ENCODE measurements around the gene SLITRK1.

Gene SLITRK1, protein sequence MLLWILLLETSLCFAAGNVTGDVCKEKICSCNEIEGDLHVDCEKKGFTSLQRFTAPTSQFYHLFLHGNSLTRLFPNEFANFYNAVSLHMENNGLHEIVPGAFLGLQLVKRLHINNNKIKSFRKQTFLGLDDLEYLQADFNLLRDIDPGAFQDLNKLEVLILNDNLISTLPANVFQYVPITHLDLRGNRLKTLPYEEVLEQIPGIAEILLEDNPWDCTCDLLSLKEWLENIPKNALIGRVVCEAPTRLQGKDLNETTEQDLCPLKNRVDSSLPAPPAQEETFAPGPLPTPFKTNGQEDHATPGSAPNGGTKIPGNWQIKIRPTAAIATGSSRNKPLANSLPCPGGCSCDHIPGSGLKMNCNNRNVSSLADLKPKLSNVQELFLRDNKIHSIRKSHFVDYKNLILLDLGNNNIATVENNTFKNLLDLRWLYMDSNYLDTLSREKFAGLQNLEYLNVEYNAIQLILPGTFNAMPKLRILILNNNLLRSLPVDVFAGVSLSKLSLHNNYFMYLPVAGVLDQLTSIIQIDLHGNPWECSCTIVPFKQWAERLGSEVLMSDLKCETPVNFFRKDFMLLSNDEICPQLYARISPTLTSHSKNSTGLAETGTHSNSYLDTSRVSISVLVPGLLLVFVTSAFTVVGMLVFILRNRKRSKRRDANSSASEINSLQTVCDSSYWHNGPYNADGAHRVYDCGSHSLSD
- total RNA-seq: 0 reads per million in 4 experiments

DNA sequence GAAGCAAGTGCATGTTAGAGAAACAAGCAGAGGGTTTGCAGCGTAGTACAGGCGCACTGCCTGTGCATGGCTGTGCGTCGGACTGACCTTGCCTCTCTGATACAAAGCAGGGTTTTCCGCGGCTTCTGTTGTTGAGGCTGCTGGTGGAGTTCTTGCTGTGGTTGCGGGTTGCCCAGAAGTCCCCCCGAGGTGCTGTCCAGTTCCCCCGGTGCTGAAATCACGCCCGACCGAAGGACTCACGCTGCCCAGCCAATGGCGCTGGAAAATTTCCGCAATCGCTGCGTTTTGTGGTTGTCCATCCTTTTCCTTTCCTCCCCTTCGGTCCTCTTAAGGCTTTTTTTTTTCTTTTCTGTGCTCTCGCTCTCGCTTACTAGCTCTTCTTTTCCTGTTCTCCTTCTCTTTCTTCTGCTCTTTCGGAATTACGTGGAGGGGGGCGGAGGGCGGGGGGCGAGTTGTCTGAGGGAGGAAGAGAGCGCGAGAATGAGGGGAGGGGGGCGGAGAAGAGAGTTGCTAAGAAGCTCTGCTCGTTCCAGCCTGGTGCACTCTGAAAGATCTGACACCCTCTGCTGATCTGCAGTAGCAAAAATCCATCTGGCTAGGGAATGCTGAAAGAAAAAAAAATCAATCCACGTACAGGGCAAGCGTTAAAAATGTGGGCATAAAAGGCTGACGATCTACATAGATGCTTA, at the start of gene SLITRK1:
SLITRK1 (minus strand) TSS at position 558 of the 689 bp plus-strand sequence. CDS start 967 bp downstream, outside the sequence.
- DNase-seq: no peak

DNA sequence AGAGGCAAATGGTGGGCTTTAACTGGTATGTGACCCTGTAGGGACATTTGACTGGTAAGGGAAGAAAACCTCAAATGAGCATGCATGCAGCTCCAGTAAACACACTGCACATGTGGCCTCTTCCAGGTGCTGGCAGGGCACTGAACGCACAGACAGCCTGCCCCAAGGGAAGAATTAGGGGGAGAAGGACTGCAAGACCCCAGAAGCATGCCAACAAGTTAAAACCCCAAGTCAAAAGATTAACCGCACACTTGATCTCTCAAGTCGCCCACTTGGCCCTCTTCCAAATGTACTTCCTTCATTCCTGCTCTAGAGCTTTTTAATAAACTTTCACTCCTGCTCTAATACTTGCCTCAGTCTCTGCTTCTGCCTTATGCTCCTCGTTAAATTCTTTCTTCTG, 46.9 kb upstream of the SLITRK1 start:
- DNase-seq: no peak

DNA sequence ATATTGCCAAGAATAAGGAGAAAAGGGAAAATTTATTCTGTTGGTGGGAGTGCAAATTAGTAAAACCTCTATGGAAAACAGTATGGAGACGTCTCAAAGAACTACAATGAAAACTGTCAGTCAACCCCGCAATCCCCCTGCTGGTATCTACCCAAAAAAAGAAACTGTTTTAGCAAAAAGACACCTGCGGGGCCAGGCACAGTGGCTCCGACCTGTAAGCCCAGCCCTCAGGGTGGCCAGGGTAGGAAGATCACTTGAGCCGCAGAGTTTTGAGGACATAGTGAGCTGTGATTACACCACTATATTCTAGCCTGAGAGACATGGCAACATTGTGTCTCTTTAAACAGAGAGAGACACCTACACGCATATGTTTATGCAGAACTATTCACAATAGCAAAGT, 37.5 kb upstream of the SLITRK1 start:
- no peak for DNase-seq

DNA sequence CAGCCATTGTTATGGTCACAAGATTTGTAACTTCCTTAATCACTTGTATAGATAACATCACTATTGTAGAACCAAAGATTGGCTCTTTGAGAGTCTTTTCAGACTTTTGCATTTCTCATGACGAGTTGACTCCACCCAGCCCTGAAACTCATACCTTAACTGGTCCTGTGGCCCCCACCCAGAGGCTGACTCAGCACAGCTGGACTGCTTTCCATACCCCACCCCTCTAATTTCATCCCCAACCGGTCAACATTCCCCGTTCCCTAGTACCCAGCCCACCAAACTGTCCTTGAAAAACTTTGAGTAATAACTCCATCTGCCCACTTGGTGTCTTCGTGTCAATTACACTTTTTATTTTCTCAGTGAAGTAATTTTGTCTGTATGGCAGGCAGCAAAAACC, 32.1 kb upstream of the SLITRK1 start:
- DNase-seq: no peak

DNA sequence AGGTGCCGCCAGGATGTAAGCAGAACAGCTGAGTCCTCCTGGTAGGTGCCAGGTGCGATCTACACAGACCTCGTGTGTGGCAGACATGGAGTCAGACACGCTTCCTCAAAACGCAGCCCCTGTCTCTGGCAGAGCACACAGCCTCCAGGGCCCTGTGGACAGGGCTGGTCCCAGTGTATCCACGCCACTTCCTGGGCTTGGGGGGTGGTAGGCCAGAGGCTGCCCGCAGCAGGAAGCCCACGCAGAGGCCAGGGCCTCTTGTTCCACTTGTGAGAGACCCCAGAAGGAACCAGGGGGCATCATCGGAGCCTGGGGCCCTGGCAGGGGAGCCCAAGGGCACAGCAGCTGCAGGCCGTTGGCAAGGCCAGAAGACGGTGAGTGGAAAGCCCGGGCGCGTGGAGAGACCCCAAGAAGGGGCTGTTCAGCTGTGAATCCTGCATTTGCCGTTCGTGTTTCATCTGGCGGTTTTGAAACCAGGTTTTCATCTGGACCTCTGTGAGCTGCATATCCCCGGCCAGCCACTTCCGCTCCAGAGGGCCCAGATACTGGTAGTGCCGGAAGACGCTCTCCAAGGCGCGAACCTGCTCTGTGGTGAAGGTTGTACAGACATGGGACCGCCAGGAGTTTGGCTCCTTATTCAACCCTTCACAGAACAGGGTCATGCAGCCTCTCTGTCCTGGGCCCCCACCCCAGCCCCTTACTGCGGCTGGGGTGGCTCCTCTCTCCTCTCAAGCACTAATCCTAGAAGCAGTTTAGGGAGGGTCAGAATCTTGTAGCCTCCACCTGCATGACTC, 25.1 kb upstream of the SLITRK1 start:
- DNase-seq: no peak

DNA sequence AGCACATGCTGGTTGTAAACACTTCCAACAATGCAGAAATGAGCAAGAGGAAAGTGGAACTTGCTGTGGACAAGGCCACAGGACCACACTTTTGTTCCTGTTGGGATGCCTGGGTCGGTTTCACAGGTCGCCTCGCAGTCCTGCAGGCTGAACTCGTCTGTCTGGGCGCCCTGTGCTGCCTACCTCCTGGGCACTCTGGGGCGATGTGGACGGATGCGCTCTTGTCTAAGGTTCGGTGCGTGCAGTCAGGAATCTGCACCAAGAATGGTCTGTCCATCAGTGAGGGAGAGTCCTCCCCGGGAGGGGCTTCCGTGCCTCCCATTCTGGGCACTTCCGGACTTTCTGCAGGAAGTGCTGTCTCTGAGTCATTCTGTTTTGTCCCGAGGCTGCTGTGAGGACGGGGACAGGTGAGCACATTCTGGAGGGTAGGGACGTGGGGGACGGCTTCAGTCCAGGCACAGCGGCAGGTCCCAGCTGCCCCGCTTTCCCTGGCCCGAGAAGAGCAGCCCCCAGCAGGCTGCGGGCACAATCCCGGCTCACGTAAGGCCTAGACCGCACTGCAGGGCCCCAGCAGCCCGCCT, 24.1 kb upstream of the SLITRK1 start:
- DNase-seq: no peak

DNA sequence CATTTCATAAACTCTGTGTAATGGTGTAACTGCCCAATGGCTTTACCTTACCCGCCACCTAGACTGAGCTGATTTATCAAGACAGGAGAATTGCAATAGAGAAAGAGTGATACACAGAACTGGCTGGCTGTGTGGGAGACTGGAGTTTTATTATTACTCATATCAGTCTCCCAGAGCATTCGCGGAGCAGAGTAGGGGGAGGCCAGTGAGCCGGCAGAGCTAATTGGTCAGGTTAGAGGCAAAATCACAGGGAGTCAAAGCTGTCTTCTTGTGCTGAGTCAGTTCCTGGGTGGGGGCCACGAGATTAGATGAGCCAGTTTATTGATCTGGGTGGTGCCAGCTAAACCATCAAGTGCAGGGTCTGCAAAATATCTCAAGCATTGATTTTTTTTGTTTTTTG, 23.4 kb upstream of the SLITRK1 start:
- DNase-seq: no peak

DNA sequence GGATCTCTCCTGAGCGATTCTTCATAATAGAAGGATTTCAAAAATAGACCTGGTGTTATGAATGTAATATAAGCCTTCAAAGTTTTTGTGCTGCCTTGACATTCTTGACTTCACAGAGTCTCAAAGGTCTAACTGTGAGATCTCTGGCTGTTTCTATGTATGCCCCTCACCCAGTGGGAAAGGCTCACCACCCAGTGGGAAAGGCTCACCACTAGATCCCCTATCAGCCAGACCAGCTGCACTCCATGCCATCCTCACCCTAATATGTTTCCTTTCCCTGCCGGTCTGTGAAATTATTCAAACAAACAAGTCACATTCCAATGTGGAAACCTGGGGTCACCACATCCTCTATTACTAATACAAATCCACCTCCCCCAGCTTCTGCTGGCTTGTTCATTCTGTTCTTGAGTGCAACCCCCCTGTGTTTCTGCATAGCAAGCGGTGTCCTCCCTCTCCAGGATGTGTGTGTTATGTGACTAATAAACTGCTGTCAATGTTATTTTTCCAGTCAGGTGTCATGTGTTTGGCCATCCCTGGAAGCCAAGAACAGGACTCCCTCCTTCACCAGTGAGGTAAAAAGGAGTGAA, 13.8 kb upstream of the SLITRK1 start:
- no peak for DNase-seq

DNA sequence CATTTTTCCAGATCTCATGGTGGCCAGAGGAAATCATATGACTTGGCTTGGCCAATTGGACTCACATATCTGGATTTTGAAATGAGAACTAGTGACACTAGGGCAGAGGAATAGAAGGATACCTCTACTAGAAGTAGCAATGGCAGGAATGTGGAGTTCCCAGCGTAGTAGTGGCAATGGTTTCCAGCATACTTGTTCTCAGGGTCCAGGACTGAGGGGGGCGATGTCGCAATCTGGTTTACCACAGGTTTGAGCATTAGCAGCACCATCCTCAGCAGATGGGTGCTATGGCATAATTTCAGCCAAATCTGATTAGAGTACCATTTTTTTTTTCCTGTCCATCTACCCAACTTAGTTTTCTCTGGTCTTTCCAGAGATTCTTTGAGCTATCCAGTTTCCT, 8.1 kb upstream of the SLITRK1 start:
- no peak for DNase-seq

DNA sequence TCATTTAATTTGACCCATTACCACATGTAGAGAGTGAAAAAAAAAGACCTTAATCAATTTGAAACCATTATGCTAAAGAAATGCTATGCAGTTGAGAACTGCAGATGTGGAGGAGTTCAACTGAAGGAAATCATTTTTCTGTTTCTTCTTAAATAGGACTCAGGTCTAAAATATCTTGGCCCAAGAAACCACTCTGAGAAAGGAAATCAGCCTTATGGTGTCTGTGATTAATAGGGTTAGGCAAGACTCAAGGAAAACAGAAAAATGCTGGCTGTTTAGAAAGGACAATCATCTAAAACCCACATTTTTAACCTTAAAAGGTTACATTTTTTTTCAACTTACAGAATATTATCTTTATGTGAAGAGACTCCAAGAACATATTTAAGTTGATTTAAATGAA, 1.9 kb upstream of the SLITRK1 start:
- DNase-seq: no peak

DNA sequence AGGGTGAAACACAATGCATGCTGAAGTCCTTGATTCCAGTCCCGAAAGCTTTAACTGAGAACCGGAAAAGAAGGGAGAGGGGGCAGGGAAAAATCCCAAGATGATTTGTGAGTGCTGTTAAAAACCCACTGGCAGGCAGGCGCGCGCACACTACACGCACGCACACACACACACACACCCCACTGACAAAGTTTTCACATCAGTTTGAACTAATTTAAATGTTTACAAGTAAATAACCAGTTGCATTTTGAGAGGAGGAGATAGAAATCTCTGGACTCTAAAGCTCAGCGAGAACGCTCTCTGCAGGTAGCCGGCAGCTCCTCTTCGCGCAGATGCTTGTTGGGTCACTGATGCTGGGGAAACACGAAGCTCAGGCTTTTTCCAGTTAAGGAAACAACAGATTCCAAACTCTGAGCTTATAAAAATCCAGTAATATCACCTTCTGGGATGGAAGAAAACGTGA, 818 bp upstream of the SLITRK1 start:
- DNase-seq: no peak

DNA sequence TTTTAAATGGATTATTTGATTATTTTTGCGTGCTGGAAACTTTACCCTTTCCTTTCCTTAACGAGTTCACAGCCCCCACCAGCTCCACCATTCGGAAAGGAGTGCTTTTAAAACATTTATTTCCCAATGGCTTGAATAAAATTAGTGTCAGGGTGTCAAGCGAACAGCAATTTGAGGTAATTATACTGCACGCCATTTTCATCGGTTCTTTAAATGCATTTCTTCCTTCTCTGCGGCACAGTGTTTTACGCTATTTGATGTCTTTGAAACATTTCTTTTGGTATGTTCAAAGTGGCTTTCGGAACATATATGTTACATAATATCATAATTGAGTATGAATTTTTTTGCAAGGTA, 309 bp upstream of the SLITRK1 start:
- no peak for DNase-seq

DNA sequence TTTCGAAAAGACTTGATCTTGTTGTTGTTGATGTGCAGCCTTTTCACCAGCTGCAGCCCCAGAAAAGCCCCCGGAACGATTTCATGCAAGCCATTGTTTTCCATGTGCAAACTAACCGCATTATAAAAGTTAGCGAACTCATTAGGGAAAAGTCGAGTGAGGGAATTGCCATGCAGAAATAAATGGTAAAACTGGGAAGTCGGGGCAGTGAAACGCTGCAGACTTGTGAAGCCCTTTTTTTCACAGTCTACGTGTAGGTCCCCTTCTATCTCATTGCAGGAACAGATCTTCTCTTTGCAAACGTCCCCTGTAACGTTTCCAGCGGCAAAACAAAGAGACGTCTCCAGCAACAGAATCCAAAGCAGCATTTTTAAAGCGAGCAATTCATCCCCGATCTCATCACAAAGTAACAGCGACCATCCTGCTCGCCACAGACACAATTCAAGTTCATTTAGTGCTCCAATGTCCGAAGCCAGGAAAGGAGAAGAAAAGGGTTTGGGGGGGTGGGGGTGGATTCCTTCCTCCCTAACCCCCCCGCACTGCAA, 1.1 kb downstream of the SLITRK1 start:
- no peak for DNase-seq

DNA sequence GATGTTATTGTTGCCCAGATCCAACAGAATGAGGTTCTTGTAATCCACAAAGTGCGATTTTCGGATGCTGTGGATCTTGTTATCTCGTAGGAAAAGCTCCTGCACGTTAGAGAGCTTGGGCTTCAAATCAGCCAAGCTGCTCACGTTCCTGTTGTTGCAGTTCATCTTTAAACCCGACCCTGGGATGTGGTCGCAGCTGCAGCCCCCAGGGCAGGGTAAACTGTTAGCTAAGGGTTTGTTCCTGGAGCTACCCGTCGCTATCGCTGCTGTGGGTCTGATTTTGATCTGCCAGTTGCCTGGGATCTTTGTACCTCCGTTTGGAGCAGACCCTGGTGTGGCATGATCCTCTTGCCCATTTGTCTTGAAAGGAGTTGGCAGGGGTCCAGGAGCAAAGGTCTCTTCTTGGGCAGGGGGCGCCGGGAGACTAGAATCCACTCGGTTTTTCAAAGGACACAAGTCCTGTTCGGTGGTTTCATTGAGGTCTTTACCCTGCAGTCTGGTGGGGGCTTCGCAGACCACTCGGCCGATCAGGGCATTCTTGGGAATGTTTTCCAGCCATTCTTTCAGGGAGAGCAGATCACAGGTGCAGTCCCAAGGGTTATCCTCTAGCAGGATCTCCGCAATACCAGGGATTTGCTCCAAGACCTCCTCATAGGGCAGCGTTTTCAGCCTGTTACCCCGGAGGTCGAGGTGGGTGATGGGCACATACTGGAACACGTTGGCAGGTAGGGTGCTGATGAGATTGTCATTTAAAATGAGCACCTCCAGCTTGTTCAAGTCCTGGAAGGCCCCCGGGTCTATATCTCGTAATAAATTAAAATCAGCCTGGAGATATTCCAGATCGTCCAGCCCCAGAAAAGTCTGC, 1.8 kb downstream of the SLITRK1 start:
- DNase-seq: no peak

DNA sequence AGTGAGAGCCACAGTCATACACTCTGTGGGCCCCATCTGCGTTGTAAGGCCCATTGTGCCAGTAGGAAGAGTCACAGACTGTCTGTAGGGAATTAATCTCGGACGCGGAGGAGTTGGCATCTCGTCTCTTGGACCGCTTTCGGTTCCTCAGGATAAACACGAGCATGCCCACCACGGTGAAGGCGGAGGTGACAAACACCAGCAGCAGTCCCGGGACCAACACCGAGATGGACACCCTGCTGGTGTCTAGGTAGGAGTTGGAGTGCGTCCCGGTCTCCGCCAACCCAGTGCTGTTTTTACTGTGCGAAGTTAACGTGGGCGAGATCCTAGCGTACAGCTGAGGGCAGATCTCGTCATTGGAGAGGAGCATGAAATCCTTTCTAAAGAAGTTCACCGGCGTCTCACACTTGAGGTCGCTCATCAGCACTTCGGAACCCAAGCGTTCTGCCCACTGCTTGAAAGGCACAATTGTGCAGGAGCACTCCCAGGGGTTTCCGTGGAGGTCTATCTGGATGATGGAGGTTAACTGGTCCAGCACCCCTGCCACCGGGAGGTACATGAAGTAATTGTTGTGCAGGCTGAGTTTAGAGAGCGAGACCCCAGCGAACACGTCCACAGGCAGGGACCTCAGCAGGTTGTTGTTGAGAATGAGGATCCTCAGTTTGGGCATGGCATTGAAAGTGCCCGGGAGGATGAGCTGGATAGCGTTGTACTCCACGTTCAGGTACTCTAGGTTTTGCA, 2.7 kb downstream of the SLITRK1 start:
- no peak for DNase-seq

DNA sequence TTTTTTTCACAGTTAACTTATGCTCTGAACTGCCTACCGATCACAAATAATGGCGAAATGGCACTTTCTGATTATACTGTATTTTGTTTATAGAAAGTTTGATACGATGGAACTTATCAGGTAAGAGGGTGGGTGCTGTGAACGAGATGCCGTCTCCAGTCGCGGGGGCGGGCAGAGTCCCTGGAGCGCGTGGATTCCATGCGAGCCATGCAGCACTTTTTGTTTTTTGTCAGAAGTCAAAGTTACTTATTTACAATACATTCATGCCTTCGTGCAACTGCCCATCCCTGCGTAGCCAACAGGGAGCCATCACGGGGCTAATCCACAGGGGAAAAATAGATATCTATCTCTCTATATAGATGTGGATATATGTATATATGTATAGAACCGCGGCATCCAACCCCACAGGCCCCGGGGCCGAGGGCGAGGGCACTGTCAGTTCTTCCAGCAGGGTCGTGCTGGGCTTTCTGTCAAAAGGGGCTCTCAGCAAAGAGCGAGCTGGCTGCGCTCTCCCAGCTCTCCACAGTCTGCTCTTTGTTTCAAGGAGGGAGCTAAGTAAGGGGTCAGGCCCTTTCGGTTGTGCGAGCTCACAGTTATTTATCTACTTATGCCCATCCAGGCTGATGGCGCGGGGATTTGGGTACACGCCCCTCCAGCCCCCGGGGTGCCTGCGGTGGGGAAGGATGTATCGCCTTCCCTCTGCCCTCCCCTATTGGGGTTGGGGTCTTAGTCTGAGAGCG, 3.4 kb downstream of the SLITRK1 start:
- no peak for DNase-seq

DNA sequence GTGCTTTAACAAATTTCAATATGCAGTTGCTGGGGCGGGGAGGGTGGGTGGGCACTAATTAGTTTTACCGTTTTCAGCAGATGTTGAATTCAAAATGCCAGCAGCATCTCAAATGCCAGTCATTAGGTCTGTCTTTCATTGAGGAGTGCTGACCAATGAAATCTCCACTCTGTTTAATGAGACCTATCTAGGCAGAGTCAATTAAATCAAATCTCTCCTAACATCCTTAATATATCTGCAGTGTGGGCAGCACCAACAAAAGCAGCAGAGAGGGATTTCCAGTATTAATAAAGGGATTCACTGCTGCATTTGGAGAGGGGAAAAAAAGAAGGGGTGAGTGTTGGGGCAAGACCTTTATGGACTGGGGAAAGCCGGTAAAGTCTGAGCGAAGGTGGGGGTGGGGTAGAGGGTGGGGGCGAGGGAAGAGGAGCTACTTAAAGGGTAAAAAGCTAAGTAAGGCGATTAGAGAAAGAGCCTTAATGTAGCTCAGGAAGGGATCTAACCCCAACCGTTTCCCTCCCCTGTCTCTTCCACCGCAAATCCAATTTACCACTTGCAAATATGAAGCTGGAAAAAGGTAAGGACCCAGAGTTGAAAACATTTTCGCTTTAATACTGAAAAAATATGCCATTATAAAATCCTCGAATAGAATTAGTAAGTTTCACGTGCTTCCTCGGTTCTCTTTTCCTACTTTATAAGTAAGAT, 4.5 kb downstream of the SLITRK1 start:
- no peak for DNase-seq

DNA sequence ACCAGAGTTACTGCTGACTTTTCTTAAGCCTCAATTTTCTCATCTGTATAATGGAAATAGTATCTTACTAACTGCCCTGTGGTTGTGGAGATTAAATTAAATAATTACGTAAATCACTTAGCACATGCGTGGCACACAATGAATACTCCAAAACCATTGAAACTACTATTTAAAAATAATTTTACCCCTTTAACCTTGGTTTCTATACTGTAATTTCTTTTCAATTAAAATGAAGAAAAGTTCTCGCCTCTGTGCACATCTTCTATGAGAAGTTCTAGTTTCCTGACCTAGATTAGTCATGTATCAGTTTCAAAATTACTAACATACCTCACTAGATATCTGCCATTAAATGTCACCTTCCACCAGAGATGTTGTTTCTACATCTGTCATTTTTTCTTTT, 5.7 kb downstream of the SLITRK1 start:
- no peak for DNase-seq

DNA sequence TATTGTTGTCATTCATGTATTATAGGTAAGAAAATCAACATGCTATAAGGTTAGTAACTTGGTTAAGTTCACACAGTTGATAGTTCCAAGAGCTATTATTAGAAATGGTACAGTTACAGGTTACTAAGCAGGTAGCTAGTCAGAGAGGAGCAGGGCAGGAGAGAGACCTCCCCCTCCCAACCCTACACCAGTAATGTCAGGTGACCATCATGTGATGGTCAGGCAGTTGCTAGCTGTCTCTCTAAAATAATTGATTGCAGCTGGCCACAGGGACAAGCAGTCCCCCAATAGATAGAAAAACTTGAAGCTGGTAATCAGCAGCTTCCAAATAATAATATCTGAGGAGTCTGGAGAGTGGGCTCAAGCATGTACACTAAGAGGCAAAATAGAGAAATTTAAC, 14.6 kb downstream of the SLITRK1 start:
- DNase-seq: no peak

All from effector CD8-positive, alpha-beta T cell (primary cell).